SJSA1 (cell line): ENCODE measurements around the gene P2RY13. TPM values are rescaled to one million over a fixed set of nuclear protein-coding genes. Genes with fewer than 3 reads are reported as not detected.
A peak's percentile ranks its signal among the peaks of the same experiment; 100 is the strongest.

Experiments used
- DNase-seq, 2 experiments: peaks; one replicate each; pipeline ENCODE4 v3.0.0-alpha.2; 2015 to 2020; ENCODE audit warnings: low spot score in 2 of 2, low read depth in 1 of 2
- H3K27ac ChIP-seq: fragments of 250-450 bp; sonication (Bioruptor Pico); 2 replicates; pipeline ENCODE4 v1.5.1; 2020; ENCODE audit warnings: mild to moderate bottlenecking, moderate library complexity
- H3K27me3 ChIP-seq: fragments of 250-450 bp; sonication (Bioruptor Pico); replicated peaks from 2 replicates; pipeline ENCODE4 v1.5.1; 2020; ENCODE audit warnings: mild to moderate bottlenecking, moderate library complexity
- H3K36me3 ChIP-seq: fragments of 250-450 bp; sonication (Bioruptor Pico); 2 replicates; pipeline ENCODE4 v1.5.1; 2020; ENCODE audit warnings: mild to moderate bottlenecking
- H3K4me1 ChIP-seq: fragments of 250-450 bp; sonication (Bioruptor Pico); replicated peaks from 2 replicates; pipeline ENCODE4 v1.6.1; 2021; ENCODE audit warnings: mild to moderate bottlenecking
- H3K4me3 ChIP-seq: fragments of 250-450 bp; sonication (Bioruptor Pico); 2 replicates; pipeline ENCODE4 v1.5.1; 2020; ENCODE audit warnings: mild to moderate bottlenecking
- H3K9me3 ChIP-seq: fragments of 250-450 bp; sonication (Bioruptor Pico); replicated peaks from 2 replicates; pipeline ENCODE4 v1.5.1; 2020; ENCODE audit warnings: mild to moderate bottlenecking
- total RNA-seq: library from RNA; depleted of rRNA; stranded (reverse); fragments of >200 nt; shearing (Covaris generic); gene quantifications from 2 replicates; pipeline ENCODE4 v1.2.3, GENCODE V29; 2014

P2RY13 gene
- total RNA-seq, 1 experiment from 2014 or later: not detected

DNA sequence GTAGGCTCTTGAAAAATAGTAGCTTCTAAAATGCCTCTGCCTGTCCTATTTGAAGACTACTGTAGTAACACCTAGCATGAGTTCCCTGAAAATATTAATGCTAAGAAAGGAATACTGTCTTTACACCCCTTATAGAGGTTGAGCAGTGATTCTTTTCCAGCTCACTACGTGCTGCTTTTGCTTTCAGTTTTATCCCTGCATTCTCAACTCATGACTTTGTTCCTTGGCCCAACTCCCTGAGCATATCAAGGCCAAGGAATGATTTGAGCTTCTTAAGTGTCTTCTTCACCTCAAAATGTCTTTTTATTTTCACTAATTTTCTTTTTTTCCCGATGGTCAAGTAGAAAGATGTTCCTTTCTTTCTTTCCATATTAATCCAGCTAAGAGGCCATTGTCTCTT, 16.5 kb upstream of the P2RY13 start:
- peak in 1 of 2 experiments; percentile 14 for DNase-seq
- Histone ChIP-seq H3K36me3 (no peaks in the 10 kb centered on the region), H3K27me3 (0 out of 2 replicates have a peak, but pooled peaks cover 2% of the 10 kb centered on the region), H3K9me3 (no peaks in the 10 kb centered on the region), H3K27ac (no peak overlapping the region), H3K4me1 (no peaks in the 10 kb centered on the region), H3K4me3 (no peak overlapping the region)

DNA sequence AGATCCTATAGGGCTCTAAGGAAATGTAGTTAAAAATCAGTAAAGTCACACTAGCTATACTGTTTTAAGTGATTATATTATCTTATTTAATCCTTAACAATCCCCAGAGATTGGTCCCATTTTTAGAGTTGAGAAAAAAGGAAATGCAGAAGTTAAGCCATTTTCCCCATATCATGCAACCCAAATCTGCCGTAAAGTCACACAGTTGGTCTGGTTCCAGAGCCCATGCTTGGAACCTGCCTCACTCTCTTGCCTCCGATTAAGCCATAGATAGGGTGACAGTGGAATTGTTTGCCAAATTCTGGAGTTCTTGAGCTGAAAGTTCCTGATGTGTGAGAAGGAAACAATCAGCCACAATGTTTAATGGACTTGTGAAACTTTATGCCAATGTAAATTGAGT, 2.3 kb upstream of the P2RY13 start:
- no peak overlapping the region for H3K27ac ChIP-seq
- H3K4me3 ChIP-seq: no peak overlapping the region
- no peaks in the 10 kb centered on the region for H3K9me3 ChIP-seq
- no peaks in the 10 kb centered on the region for H3K36me3 ChIP-seq
- H3K27me3 ChIP-seq: no peaks in the 10 kb centered on the region
- DNase-seq: no peak
- H3K4me1 ChIP-seq: no peaks in the 10 kb centered on the region

DNA sequence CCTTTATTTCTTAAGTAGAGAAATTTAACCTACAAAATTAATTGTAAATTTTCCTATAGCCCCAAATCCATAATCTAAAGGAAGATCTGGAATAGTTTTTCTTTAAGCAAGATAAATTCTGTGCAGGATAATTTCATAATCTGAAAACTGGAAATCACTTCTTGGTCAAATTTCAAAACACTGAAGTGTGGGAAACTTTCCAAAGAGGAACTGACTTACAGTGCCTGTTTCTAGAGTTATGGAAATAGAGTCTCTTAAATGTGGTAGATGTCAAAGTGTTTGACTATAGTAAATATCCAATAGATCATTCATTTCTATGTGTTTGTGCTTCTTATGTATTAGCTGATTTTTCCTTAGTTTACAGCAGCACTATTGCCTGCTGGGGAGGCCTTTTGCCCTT, 1.6 kb upstream of the P2RY13 start:
- H3K9me3 ChIP-seq: no peaks in the 10 kb centered on the region
- no peaks in the 10 kb centered on the region for H3K36me3 ChIP-seq
- no peaks in the 10 kb centered on the region for H3K4me1 ChIP-seq
- no peak overlapping the region for H3K27ac ChIP-seq
- no peak overlapping the region for H3K4me3 ChIP-seq
- no peaks in the 10 kb centered on the region for H3K27me3 ChIP-seq
- DNase-seq: no peak

DNA sequence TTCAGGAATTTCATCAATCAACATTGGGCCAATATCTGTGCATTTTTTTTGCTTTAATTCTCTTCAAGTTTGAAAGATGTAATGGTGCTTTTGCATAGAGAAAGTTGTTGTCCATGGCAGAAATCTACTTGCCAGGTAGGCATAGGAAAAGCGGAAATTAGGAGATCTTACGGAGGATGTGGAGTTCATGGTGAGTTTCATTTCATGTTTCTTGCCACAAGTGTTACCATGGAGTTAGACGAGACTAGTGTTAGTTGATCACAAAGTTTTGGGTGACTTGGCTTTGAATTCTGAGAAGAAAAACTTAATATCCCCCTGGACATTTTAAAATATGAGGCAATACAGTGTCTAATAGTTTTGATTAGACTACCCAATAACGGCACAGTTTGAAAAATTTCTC, 1.0 kb upstream of the P2RY13 start:
- H3K4me3 ChIP-seq: no peak overlapping the region
- no peak for DNase-seq
- H3K4me1 ChIP-seq: no peaks in the 10 kb centered on the region
- no peaks in the 10 kb centered on the region for H3K27me3 ChIP-seq
- no peak overlapping the region for H3K27ac ChIP-seq
- no peaks in the 10 kb centered on the region for H3K36me3 ChIP-seq
- no peaks in the 10 kb centered on the region for H3K9me3 ChIP-seq

DNA sequence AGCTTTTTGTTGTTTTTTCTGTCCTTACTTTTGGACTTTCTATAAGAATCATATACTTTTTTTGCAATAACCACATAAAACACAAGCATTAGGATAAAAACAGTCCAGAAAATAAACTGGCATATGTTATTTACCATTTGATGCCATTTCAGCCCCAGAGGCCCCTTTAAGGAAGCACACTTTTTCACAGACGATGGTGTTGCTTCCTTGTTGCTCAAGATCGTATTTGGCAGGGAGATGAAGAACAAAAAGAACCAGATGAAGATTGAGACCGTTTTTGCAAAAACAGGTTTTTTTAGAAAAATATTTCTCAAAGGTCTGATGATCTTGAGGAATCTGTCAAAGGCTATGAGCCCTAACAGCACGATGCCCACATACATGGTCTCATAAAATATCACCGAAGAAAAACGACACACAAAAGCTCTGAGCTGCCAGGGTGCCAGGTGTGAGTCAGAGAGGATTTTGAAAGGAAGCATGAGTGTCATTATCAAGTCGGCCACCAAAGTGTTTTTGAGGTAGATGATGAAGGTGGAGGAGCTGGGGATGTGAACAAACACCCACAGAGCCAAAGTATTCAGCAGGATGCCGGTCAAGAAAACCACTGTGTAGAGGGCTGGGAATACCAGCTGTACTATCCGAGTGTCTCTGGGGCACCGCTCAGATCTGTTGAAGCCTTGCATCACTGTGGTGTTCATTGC, 902 bp downstream of the P2RY13 start:
- Histone ChIP-seq H3K36me3 (no peaks in the 10 kb centered on the region), H3K27ac (no peak overlapping the region), H3K4me1 (no peaks in the 10 kb centered on the region), H3K9me3 (no peaks in the 10 kb centered on the region), H3K4me3 (no peak overlapping the region), H3K27me3 (no peaks in the 10 kb centered on the region)
- no peak for DNase-seq

DNA sequence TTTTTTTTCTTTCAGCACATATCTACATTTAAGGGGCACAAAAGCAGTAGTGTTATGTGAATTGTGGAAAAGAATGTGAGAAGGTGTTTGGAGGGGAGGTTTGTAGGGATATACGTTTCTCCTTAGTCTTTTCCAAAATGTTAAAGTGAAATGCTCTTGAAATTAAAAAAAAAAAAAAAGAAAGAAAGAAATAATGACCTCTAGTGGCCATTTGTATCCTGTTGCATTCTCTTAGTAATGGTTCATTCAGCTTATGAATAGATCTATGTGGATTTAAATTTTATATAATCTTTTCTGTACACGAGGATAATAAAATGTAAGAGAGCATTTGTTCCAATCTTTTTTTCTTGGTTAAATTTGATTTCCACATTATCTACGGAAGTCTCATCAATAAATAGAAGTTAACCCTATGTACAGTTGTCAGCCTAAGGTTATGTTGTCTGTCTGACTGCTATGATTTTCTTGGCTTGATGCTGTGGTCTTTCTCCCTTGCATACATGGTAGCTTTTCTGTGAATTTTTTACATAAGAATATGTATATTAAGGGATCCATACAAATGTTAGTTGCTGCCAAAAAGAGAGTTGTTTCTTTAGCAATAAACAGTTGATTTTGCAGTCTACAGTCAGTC, 1.7 kb downstream of the P2RY13 start:
- no peak overlapping the region for H3K4me3 ChIP-seq
- no peak overlapping the region for H3K27ac ChIP-seq
- no peaks in the 10 kb centered on the region for H3K4me1 ChIP-seq
- DNase-seq: peak in 1 of 2 experiments; percentile 38
- H3K36me3 ChIP-seq: no peaks in the 10 kb centered on the region
- no peaks in the 10 kb centered on the region for H3K27me3 ChIP-seq
- no peaks in the 10 kb centered on the region for H3K9me3 ChIP-seq

DNA sequence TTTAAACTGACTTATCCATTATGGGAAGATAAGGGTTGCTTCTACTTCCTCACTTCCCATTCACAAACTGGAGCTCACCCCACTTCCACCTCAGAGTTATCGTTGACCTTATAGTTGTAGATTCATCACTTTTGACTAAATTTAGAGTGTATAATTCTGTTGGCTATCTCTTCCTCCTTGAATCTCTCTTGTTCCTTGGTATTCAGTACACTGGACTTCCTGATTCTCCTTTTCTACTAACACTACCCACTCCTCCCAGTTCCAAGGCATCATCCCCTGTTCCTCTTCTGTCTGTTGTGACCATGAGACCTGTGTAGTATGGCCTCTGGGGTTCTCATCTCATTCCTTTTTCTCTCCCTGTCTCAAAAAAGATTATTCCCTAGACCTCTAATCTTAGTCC, 6.8 kb downstream of the P2RY13 start:
- DNase-seq: no peak
- Histone ChIP-seq H3K4me1 (no peaks in the 10 kb centered on the region; the same call in 1 of the 2 replicates), H3K27me3 (no peaks in the 10 kb centered on the region), H3K4me3 (no peak overlapping the region), H3K27ac (no peak overlapping the region), H3K9me3 (no peaks in the 10 kb centered on the region), H3K36me3 (no peaks in the 10 kb centered on the region)

DNA sequence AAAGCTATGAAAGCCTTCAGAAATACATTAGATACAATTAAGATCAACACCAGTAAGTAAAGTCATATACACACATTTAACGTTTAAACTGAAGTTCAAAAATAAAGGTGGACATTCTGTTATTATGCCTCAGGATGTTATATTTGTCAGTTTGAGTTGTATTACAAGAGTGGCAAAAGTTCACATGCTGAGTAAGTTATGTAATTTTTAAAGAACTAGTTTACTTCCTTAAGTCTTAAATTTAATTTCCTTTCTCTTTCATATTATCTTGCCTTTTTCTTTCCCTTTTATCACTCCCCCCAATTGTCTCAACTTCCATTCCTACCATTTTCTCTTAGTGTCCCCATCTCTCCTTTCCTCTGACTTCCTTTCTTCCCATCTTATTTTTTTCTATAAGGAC, 7.8 kb downstream of the P2RY13 start:
- no peaks in the 10 kb centered on the region for H3K9me3 ChIP-seq
- H3K36me3 ChIP-seq: no peaks in the 10 kb centered on the region
- H3K4me3 ChIP-seq: no peak overlapping the region
- H3K27me3 ChIP-seq: no peaks in the 10 kb centered on the region
- peaks cover 6% of the 10 kb centered on the region for H3K4me1 ChIP-seq
- H3K27ac ChIP-seq: no peak overlapping the region
- DNase-seq: no peak

DNA sequence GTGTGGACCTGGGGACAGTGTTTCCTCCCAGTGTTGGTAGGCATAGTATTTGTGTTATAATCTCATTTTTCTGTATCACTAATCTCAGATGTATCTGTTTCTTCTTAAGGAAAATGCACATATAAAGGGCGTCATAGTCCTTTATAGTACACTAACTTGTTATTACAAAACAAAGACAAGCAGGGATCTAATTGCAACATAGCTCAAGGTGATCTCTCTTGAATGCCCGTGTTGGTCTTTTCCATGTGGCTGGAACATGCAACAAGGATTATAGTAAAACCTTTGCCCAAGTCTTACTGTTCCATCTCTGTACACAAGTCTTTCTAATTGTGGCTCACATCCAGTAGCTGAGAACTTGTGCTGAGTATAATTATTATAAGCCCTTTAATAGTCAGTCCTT, 9.2 kb downstream of the P2RY13 start:
- DNase-seq: no peak
- H3K9me3 ChIP-seq: no peaks in the 10 kb centered on the region
- peaks cover 19% of the 10 kb centered on the region for H3K4me1 ChIP-seq
- H3K36me3 ChIP-seq: no peaks in the 10 kb centered on the region
- H3K27me3 ChIP-seq: no peaks in the 10 kb centered on the region
- no peak overlapping the region for H3K4me3 ChIP-seq
- no peak overlapping the region for H3K27ac ChIP-seq

DNA sequence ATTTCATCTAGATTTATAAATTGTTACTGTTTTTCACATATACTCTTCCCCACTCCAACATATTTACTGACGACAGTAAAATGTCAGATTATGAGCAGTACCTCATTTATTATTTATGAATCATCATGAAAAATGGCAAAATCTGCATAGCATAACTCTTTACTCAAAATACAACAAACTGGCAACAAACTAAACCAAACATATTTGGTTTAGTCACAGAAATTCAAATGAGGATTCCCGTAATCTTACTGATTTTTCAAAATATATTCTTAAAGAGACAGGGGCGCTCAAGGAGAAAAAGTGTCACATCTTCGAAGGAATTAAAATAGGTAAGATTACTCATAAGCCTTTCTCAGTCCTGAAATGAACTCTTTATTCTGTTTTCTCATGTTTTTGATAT, 9.7 kb downstream of the P2RY13 start:
- no peaks in the 10 kb centered on the region for H3K9me3 ChIP-seq
- no peak for DNase-seq
- H3K27me3 ChIP-seq: no peaks in the 10 kb centered on the region
- no peak overlapping the region for H3K4me3 ChIP-seq
- H3K36me3 ChIP-seq: no peaks in the 10 kb centered on the region
- H3K27ac ChIP-seq: no peak overlapping the region
- H3K4me1 ChIP-seq: peaks cover 23% of the 10 kb centered on the region

DNA sequence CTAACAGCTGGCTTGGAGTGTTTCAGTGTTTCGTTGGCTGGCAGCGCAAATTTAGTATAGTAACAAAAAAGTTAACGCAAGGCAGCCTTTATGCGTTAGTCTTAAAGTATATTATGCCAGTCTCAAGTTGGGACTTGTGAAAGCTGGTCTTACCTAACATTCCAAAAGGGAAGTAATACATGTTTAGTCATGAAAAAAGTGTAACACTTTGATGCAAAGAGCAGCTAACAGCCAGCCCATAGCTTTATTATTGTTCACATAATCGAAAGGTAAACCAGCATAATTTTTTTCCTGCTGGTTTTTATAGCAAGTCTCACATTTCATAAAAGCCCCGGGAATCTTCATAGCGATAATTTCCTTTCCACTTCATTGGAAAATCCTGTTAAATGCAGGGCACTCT, 10.4 kb downstream of the P2RY13 start:
- Histone ChIP-seq H3K36me3 (no peaks in the 10 kb centered on the region), H3K4me3 (no peak overlapping the region), H3K9me3 (no peaks in the 10 kb centered on the region), H3K27me3 (no peaks in the 10 kb centered on the region), H3K27ac (no peak overlapping the region), H3K4me1 (peaks cover 28% of the 10 kb centered on the region)
- no peak for DNase-seq

DNA sequence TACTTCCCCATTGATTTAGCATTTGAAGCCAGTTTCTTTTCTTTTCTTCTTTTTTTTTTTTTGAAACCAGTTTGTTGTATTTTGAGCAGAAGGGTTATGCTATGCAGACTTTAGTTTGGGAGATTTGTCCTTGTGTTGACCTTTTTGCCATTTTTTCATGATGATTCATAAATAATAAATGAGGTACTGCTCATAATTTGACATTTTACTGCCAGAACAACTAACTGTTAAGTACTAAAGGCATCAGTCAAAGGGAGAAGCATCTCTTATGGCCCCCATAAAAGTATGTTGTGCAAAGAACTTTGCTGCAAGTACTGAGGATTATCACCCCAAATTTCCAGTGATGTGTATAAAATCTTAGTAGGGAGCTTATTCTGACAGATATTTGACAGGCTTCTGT, 11.0 kb downstream of the P2RY13 start:
- H3K4me1 ChIP-seq: peaks cover 28% of the 10 kb centered on the region
- H3K27ac ChIP-seq: no peak overlapping the region
- no peak overlapping the region for H3K4me3 ChIP-seq
- H3K9me3 ChIP-seq: no peaks in the 10 kb centered on the region
- H3K36me3 ChIP-seq: no peaks in the 10 kb centered on the region
- H3K27me3 ChIP-seq: no peaks in the 10 kb centered on the region
- DNase-seq: no peak

DNA sequence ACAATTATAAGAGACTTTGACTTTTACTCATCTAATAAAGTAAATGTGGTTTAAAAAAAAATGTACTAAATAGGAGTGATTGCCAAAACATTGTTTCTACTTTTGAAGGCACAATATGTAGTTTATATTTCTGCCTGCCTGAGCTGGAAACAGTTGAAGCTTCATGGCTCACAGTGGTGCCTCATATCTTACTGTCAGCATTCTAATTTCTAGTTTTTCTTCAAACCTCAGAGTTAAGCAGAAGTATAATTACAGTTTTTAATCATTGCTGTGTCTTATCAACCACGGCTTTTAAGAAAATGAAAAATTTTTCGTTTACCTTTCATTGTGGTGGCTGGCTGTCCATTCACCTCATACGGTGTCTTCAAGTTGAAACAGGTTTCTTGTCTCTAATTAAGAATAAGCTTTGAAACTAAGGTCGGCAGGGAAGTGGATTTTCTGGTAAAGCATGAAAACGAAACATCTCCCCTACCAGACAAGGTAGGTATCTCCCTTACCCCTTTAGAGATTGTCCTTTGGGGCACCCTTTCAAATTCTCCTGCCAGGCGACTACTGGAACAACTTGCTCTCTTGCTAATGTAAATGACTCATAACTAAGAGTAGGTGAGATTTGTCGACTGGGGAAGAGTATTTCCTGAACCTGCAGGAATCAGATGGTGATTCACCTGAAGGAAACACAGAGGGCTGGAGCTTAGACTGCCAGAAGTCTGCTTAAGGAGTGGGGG, 12.9 kb downstream of the P2RY13 start, which contains the start of gene GPR87:
TSS of gene GPR87 (minus strand) at position 554 of the 725 bp plus-strand sequence. CDS start 16,720 bp downstream, outside the sequence.
- Histone ChIP-seq H3K36me3 (no peaks in the 10 kb centered on the region), H3K27me3 (no peaks in the 10 kb centered on the region), H3K4me3 (no peak within 1 kb of the TSS), H3K27ac (peak within 1 kb of the TSS; percentile 87), H3K9me3 (no peaks in the 10 kb centered on the region), H3K4me1 (peaks cover 28% of the 10 kb centered on the region)
- DNase-seq: peak in 1 of 2 experiments; percentile 17

DNA sequence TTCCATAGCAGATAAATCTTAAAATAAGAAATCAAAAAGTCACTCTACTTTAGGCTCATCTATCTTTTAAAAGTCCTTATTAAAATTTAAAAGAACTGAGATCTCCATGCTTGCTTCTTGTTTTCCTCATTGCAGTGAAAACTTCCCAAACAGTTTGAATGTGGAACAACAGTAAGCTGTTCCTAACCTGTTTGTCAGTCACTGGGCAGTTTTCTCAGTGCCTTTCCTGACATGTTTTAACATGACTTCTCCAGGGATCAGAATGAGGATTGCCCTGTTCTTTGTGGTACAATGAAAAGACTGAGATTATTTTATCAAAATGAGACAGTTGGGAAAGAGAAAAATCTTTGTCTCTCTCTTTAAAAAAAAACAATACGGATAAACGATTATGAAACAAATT, 13.5 kb downstream of the P2RY13 start:
- Histone ChIP-seq H3K9me3 (no peaks in the 10 kb centered on the region), H3K36me3 (no peaks in the 10 kb centered on the region), H3K4me1 (peaks cover 28% of the 10 kb centered on the region), H3K27me3 (no peaks in the 10 kb centered on the region), H3K4me3 (no peak overlapping the region), H3K27ac (peak overlapping the region; percentile 87)
- DNase-seq: no peak
